Colon (tissue), 2 donors: Measurements from ENCODE around the gene HDAC4.
A peak's percentile ranks its signal among the peaks of the same experiment; 100 is the strongest.

Source experiments
- FAIRE-seq: peaks from 2 replicates; lab custom pipeline; 2012; peaks lifted over from hg19 to GRCh38; lab: Jason Lieb, UNC
- donor health status: control.
- donor health status: control.

Gene HDAC4

GRCh38 chr2:239265681-239266433 is 135.0 kb downstream of the HDAC4 start:
- no peak for FAIRE-seq

DNA sequence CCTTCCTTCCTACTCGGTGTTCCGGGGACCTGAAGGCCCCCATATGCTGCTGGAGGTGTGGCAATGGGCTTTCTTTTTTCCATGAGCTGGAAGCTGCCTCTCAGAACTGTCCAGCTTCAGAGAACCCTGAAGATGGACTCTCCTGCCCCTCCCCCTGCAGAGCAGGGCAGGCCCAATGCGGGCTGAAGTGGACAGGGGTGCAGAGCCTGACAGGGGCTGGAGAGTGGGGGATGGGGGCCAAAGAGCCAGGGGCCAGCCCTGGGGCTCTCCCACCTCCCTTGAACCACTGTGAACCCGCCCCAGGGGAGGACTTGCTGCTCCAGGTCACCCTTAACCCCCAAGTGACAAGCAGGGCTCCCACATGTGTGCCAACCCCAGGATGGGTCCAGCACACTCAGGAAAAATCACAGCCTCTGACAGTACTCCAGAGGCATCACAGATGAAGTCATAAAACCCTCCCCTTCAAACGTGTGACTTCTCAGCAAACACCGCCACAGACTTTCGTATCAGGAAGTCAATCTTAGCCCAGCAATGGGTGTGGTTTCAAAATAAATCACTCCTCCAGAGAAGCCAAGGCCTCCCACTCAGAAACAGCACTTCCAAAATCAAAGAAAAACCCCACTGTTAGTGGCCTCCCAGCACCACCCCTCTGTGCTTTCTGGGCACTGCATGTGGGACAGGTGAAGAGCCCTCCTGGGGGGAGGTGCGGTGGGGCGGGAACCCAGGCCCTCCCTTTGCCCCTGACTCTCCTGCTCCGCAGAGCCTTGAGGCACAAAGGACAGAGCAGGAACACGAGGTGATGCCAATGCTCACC is 135.8 kb downstream of the HDAC4 start:
- peak; percentile 18 for FAIRE-seq

DNA sequence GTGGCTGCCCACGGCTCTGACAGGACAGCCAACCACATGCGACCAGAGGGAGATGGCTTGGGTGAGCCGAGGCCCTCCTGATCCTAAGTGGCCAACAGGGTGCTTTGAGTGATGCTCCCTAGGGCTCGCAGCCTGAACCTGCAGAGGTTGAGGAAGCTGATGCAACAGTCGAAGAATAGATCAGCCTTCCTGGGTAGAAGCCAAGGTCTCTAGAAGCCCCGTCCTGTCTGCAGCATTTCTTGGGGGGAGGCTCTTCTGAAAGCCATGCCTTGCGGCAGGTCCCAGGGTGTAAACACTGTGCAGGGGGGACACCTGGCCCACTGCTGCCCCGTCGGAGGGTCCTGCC is 136.4 kb downstream of the HDAC4 start:
- no peak for FAIRE-seq

- no peak for FAIRE-seq
Measured at GRCh38 chr2:239263669-239264491, 136.9 kb downstream of the HDAC4 start.

DNA sequence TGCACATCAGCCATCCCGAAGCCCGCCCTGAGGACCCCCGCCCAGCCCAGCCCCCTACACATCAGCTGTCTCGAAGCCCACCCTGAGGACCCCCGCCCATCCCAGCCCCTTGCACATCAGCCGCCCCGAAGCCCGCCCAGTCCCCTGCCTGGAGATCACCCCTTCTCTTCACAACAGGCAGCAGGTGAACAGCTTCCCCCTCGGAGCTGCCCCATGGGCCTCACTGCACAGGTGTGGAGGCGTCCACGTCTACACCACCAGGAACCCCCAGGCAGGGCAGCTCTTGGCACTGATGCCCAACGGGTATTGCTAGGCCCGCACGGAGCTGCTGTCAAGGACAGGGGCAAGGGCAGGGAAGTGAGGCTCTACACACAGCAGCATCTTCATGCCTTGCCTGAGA is 137.6 kb downstream of the HDAC4 start:
- no peak for FAIRE-seq

DNA sequence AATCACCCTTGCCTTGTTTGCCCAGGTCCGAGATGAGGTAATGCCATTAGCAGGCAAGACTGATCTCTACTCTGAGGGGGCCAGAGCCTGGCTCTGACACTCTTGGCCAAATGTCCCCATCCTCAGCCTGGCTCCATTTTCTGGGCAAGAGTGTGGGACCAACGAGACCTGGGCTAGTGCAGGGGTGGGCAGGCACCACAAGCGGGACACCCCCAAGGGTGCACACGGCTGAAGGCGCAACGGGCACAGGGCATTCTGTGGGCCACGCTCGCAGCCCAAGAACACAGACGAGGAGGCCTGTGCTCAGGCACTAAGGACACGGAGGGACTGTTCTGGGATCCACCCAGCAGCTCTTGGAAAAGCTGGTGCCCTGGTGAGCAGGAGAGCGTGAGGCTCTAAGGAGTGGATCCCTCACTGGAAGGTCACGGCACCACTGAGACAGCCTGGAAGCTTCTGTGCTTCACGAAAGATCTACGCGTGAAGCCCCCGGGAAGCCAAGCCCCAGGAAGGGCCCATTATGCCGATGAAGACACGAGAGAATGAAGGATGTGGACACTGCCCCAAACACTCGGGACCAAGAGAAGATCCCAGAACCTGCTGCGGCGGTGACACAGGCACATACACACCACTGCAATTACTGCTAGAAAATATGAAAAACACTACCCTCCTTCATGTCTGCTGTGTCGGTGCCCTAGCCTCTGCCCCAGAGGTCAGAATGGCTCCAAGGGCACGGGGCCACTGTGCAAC is 138.2 kb downstream of the HDAC4 start:
- FAIRE-seq = no peak

- no peak for FAIRE-seq
Measured at GRCh38 chr2:239261796-239262483, 138.9 kb downstream of the HDAC4 start.

DNA sequence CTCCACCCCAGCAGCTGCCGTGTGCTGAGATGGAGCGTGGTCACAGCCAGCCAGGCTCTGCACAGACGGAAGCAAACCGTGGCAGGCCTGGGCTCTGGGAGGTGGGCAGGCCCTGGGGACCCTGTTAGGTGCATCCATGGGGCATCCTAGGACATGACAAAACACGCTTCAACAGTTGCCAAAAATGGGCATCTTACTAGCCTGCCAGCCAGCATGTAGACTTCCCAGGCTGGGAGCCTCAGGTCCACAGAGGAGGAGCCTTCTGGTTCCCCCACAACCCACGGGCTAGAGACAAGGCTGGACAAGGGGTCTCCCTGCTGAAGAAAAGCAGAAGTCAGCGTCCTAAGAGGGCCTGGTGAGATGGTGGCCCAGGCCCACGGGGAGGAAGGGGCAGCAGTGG is 139.5 kb downstream of the HDAC4 start:
- FAIRE-seq = no peak

GRCh38 chr2:239260546-239261327 is 140.1 kb downstream of the HDAC4 start:
- no peak for FAIRE-seq

DNA sequence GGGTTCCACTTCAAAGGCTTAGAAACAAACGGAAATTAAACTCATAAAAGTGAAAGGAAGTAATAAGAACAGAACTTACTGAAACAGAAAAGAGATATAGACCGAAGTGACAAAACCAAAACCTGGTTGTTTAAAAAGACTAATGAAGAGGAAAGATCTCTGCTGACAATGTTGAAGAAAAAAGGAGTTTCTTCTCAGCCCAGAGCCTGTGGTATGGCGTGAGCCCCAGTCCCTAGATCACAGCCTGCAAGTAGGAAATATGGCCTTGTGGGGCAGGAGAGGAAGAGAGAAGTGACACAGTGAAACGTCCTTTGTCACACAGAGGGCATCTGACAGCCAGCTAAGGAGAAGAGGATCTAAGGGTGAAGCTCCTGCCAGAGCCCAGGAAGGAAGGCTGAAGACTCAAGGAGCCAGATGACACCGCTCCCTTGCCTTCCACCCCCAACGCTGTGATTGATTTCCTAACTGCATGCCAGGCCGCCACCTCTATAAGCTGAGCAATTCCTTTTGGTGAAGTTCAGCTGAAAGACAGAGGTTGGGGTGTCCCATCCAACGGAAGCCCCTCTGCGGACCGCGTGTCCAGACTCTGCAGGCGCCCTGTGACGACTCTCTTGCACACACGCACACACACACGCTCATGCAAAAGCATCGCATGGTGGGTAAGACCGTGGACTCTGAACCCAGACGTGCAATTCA is 141.1 kb downstream of the HDAC4 start:
- no peak for FAIRE-seq

DNA sequence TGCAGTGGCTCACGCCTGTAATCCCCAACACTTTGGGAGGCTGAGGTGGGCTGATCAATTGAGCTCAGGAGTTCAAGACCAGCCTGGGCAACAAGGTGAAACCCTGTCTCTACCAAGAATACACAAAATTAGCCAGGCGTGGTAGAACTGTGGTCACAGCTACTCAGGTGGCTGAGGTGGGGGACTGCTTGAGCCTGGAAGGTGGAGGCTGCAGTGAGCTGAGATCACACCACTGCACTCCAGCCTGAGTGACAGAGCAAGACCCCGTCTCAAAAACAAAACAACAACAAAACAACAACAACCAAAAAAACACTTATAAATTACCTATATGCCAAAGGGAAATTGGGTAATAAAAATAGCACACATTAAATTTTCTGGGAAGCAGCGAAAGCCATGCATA is 141.6 kb downstream of the HDAC4 start:
- no peak for FAIRE-seq

DNA sequence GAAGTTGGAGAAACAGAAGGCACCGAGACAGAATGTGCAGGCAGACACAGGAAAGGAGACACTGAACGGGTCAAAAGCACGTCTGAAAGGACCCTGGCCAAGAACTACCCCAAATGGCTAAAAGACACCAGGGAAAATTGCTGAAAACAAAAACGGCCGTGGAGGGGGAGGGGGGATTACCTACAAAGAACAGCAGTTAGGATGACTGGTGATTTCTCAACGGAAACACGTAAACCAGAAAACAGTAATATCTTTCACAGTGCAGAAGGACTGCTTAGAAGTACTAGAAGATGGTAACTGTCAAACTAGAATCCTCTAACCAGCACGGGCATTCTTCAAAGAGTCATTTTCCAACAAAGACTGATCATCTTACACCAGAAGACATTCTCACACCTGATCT is 142.6 kb downstream of the HDAC4 start:
- FAIRE-seq = no peak

GRCh38 chr2:239257511-239257937 is 143.3 kb downstream of the HDAC4 start:
- no peak for FAIRE-seq

DNA sequence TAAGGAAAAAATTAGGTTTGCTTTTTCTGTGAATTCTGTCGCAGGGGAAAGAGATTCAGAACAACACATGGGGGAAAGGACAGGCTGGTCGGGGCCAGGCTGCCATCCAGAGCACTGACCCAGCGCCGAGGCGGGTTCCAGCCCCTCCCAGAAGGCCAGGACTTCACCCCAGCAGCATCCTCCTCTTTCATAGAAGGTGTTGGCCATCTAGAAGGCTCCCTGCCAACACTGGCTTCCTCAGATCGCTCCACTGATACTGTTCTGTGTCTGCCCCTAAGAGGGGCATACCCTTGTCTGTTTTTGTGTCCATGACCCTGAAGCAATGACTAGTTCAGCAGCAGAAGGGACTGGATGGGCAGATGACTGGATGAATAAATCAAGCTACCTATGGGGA is 144.5 kb downstream of the HDAC4 start:
- no peak for FAIRE-seq

- no peak for FAIRE-seq
Measured at GRCh38 chr2:239255628-239256349, 145.0 kb downstream of the HDAC4 start.

- no peak for FAIRE-seq
Measured at GRCh38 chr2:239255218-239255617, 145.6 kb downstream of the HDAC4 start.

- no peak for FAIRE-seq
Measured at GRCh38 chr2:239253701-239254436, 147.0 kb downstream of the HDAC4 start.

DNA sequence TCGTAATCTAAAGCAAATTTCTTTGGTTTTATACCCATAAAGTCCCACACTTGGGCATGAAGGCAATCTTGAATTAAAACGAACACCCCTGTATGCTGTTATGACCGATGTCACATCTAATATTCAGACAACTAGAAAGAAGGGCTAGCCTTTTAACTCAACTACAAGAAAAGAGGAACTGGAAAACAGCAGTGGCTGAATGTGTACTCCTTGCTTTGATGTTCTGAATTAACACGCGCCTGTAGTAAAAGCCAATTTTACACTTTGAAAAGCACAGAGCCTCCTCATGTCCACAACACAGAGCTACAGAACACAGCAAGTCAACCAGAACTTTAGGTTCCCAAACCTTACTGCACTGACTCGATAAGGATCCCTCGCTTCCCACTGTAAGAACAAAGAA is 147.6 kb downstream of the HDAC4 start:
- FAIRE-seq = no peak

- FAIRE-seq = no peak
Measured at GRCh38 chr2:239252801-239253200, 148.0 kb downstream of the HDAC4 start.
